Raji (cell line): Measurements from ENCODE around the gene COQ8A.

Experiments used
- POLR2A ChIP-seq: IDR thresholded peaks from 2 replicates; pipeline ENCODE4 v1.6.1; 2011; ENCODE audit warnings: low read depth, low read length, control low read depth; ENCODE audit not compliant: insufficient read depth

The COQ8A gene

GRCh38 chr1:226960944-226961765 is 21.1 kb downstream of the COQ8A start:
- TF ChIP-seq POLR2A: no peak

DNA sequence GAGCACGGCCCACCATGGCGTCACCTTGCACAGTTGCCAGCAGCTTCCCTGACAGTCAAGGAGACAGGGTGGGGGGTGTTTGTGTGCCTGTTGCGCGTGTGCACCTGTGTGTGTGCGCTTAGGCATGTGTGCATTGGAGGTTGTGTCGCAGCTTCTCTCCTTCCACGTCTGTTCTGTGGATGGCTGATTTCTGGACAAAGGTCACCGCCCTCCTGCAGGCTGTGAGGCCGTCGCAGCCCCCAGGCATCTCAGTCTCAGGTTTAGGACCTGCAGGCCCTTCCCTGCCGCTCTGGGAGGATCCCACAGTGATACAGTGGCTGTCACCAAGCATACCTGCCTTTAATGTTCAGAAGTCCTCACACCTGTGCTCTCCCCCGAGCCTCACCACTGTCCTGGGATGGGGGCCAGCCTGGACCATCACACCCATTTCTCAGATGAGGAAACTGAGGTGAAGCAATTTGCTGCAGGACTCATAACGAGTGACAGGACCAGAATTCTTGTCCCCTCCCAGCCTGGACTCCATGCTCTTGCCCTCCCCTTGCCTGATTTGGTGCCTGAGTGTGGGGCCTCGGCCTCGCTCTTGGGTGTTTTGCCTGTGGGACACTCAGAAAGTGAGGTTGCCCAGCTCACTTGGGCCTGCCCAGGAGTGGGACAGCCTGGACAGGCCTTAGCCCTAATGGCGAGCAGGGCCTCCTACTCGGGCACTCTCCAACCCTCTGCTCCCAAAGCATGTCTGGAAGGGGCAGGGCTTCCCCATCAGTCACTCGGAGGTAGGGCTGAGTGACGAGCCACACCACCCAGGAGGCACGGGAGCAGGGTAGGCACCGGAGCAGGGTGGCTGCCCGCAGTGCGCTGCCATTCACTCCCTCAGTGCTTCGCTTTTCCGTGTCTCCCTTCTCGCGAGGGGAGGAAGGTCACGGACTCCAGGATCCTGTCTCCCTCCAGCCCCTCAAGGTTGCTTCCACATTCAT is 22.6 kb downstream of the COQ8A start:
- no peak for TF ChIP-seq POLR2A

DNA sequence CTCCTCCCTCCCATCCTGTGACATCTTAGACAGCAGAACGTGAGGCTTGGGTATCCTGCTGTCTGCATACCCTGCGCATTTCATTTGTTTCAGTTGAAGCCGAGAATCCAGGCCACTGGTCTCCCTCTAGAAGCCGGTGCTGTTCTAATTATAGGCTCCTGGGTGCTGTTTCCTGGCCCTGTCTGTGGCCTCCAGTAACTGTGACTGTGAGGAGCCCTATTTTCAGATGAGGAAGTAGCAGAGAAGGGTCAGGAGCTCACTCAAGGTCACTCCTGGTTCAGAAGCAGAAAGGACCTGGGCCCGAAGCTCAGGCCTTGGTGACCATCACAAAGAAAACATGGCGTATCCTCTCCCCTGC is 24.0 kb downstream of the COQ8A start:
- TF ChIP-seq POLR2A: no peak

- no peak for TF ChIP-seq POLR2A
These were observed 24.8 kb downstream of the COQ8A start for GRCh38 chr1:226964611-226965486.

- TF ChIP-seq POLR2A: no peak
These were observed 25.7 kb downstream of the COQ8A start for GRCh38 chr1:226965581-226966440.

- no peak for TF ChIP-seq POLR2A
These were observed 26.6 kb downstream of the COQ8A start for GRCh38 chr1:226966683-226967082.

GRCh38 chr1:226967665-226968064 is 27.6 kb downstream of the COQ8A start:
- TF ChIP-seq POLR2A: no peak

- no peak for TF ChIP-seq POLR2A
These were observed 31.7 kb downstream of the COQ8A start for GRCh38 chr1:226971765-226972164.

GRCh38 chr1:226972931-226973330 is 32.8 kb downstream of the COQ8A start:
- TF ChIP-seq POLR2A: no peak

DNA sequence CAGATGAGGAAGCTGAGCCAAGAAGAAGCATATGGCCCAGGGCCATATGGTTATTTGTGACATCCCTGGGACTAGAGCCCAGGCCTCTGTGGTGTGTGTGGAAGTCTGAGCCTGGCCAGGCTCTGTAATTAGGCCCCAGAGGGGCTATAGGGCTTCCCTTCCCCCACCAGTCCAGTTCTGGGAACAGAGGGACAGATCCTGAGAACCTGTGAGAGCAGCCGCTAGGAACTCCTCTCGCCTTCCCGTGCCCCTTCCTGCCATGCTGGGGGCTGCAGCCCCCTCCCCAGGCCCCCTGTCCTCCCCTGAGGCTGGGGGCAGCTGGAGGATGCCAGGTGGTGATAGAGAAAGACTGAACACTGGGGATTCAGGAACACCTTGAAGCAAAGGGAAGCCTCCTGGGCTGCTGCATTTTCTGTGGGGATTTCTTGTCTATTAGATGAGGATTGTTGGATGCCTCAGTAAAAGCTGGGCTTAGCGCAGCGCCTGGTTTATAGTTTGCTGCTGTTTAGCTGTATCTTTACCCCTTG is 33.3 kb downstream of the COQ8A start:
- no peak for TF ChIP-seq POLR2A

DNA sequence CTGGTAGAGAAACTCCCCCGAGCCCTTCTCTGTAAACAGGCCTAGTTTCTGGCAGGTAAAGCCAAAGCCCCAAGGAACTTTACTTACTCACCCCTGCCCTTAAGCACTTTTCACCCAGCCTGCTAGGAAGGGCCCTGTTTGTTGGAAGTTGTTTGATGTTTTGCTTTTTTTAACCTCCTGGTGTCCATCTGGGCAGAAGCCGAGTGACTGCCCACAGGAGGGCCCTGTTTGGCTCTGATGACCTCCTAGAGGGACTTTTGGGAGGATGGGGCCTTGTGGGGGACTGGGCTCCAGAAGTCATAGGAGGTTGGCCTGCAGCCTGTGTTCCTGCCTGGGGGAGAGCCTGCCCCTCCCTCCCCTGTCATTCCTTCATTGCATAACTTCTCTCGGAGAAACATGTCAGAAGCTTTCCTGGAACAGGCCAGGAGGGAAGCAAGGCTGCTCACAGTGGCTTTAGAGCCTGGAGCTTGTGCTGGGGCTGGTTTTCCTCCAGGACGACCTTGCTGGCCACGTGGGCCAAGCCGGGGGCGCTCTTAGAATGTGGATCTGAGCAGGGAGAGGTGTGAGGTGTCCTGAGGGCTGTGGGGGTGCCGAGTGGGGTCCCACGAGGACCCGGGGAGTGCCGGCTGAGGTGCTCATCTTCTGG is 33.9 kb downstream of the COQ8A start:
- no peak for TF ChIP-seq POLR2A

DNA sequence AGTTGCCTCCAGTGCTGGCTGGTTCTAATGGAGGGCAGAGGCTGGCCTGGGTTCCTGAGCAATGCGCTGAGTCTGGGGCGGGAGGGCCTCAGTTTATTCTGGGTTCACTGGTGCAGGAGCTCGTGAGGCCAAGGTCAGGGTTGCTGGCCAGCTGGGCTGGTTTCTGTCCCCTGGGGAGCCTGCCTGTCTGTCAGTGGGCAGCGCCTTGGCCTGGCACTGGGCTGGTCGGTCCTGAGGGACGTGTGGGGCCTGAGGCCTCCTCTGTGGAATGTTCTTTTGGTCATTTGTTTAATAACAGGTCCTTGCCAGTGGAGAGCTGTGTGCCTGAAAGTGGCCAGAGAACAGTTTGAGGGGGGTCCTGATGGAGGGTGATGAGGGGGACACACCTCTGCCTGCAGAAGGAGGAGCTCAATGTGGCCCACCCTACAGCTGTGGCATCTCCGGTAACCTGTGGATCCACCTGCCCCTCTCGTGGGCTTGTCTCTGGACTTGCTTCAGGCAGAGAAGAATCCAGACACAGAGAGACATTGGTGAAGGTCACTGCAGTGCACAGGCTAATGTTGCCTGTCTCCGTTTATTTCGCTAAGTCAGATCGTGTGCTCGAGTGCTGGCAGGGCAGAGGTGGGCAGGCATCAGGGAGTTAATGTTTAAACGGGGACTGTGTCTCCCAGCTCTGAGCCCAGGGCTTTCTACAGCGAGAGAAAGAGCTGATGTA is 34.6 kb downstream of the COQ8A start:
- TF ChIP-seq POLR2A: no peak

DNA sequence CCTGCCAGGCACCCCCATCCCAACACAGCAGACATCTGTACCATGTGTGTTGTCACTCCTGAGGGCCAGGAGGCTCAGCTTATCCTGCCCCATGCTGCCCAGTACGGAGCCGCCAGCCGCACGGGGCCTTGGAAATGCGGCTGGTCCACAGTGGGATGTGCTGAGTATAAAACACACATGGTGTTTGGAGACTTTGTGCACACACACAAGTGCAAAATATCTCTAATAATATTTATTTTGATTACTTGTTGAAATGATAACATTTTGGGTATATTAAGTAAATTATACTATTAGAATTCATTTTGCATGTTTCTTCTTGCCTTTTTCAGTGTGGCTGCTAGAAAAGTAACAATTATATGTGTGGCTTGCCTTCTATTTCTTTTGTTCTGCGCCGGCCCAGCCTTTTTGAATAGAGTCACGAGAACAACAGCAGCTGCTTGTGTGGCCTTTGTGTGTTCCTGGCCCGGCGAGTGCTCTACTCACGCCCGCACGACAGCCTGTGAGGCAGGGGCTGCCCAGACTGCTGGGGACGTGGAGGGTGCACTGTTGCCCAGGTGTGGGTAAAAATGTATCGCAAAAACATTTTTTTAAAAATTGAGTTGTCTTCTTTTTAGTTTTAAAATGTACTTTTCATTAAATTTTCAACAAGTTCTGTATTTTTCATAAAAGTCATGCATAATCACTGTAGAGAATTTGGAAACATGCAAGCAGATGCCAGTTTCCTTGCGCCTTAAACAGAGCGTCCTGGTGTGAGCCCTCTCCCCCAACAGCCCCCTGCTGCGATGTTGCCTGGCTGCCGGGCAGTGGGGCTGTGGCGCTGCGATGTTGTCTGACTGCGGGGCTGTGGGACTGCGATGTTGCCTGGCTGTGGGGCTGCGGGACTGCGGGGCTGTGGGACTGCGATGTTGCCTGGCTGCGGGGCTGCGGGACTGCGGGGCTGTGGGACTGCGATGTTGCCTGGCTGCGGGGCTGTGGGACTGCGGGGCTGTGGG is 35.5 kb downstream of the COQ8A start:
- no peak for TF ChIP-seq POLR2A
